ENCODE results near the gene KLHL7.
"Not testable (repeated sequence)": the region's sequence is repeated elsewhere in the genome, so short reads cannot be mapped to it uniquely, and the experiment has no call there.

Gene KLHL7

GRCh38 chr7:23220690-23221305 is 115.2 kb downstream of the KLHL7 start:
- no peak for DNase-seq

- no peak for DNase-seq
These were observed 117.0 kb downstream of the KLHL7 start for GRCh38 chr7:23222439-23223030.

GRCh38 chr7:23224364-23224763 is 118.8 kb downstream of the KLHL7 start:
- DNase-seq: not testable (repeated sequence)

GRCh38 chr7:23226844-23227450 is 121.4 kb downstream of the KLHL7 start:
- DNase-seq: no peak
